ENCODE data around the gene AGPS. TPM values are rescaled to one million over a fixed set of nuclear protein-coding genes. Genes with fewer than 3 reads are reported as not detected.
A peak's percentile ranks its signal among the peaks of the same experiment; 100 is the strongest.

Gene AGPS
- total and polyA plus RNA-seq, 9 of the 15 experiments (the other 6 are each of a cell fraction or from before 2014, with no cell fraction given), result 15.5 to 211 (median 63.1) TPM

DNA sequence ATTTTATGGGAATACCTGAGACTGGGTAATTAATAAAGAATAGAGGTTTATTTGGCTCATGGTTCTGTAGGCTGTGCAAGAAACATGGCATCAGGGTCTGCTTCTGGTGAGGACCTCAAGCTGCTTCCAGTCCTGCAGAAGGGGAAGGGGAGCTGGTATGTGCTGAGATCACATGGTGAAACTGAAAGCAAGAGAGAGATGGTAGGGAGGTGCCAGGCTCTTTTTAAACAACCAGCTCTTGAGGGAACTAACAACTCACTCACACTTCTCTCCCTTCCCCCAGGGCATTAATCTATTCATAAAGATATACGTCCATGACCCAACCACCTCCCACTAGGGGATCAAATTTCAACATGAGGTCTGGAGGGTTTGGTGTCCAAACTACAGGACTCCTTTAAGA is 40.1 kb downstream of the AGPS start:
- no peaks in the 10 kb centered on the region for H4K20me1 ChIP-seq (replicated peaks; ENCODE audit: control insufficient read depth, insufficient read depth, low read length)
- H3K27me3 ChIP-seq (ENCODE audit: control insufficient read depth in 2 of 2, insufficient read depth in 2 of 2, low read length in 2 of 2), result no peaks in the 10 kb centered on the region
- ATAC-seq (no peak), FAIRE-seq (no peak), DNase-seq (ENCODE audit: extremely low read depth in 1 of 4, low spot score in 3 of 4) (no peak)
- ChIA-PET POLR2A (no interaction called here), CTCF (ENCODE audit: low intra/inter-chr PET ratio) (no interaction called here)
- H3K9me1 ChIP-seq (ENCODE audit: control insufficient read depth, insufficient read depth, low read length), result no peaks in the 10 kb centered on the region
- H3K36me3 ChIP-seq (ENCODE audit: control insufficient read depth, insufficient read depth, low read length), result peaks cover 34% of the 10 kb centered on the region; the same call in 2 of the 3 replicates
- no TSS peak for BruUV-seq (replicated peaks)
- H3K79me2 ChIP-seq (ENCODE audit: control insufficient read depth, insufficient read depth, low read length), result peaks cover 61% of the 10 kb centered on the region
- WGBS (ENCODE audit: insufficient coverage, low coverage, missing lambda C conversion rate), result 17% methylated on average over 1 of the region's 1 CpG
- H3K4me2 ChIP-seq (ENCODE audit: insufficient read depth, low read length), result no peak overlapping the region
- peaks cover 21% of the 10 kb centered on the region for H3K9me3 ChIP-seq (replicated peaks; ENCODE audit: control insufficient read depth, insufficient read depth, low read depth, low read length)
- H2AFZ ChIP-seq (ENCODE audit: low read depth, low read length), result no peak overlapping the region
- intact Hi-C loops (cut with micrococcal nuclease), result no loop called here
- in situ Hi-C loops (cut with MboI), result loop anchor here (5.0 kb wide), 1 partner anchor 85 kb away; no protein-coding TSS in a partner anchor
- peak; percentile 65; the same call in 1 of the 2 replicates for TF ChIP-seq ZNF766 (CRISPR knock-in tag; conservative IDR thresholded peaks at IDR 0.05)
- 0 out of 2 replicates have a peak, but pooled peaks have one; percentile 6 for TF ChIP-seq ZNF316 (IDR thresholded peaks at IDR 0.05)
- TF ChIP-seq ZNF239 (CRISPR knock-in tag; IDR thresholded peaks at IDR 0.05), result no peak
- no peak for TF ChIP-seq SMARCA5 (IDR thresholded peaks at IDR 0.05)
- H3K9ac ChIP-seq (ENCODE audit: insufficient read depth in 1 of 2, low read depth in 2 of 2, low read length in 2 of 2), result no peak overlapping the region
- H3K27ac ChIP-seq (ENCODE audit: extremely low read depth, low read depth, low read length), result no peak overlapping the region
- no peaks in the 10 kb centered on the region for H3K4me1 ChIP-seq (replicated peaks in 1 of 2; ENCODE audit: control insufficient read depth in 2 of 2, insufficient read depth in 2 of 2, low read length in 2 of 2)
- no peak overlapping the region for H3K4me3 ChIP-seq

DNA sequence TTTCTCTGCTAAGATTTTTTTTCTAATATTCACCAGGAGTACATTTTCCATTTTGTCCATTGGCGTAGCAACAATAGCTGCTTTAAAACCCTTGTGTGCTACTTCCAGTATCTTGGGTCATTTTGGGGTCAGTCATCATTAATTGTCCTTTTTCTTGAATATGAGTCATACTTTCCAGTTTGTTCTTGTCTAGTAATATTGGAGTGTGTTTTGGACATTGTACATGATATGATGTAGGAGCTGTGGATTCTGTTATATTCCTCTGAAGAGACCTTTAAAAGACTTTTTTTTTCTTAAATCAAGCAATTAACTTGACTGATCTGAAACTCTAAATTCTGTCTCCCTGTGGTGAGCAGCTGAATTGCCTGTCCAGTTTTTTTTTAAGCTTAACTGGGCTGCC is 40.8 kb downstream of the AGPS start:
- Histone ChIP-seq H3K9me1 (ENCODE audit: control insufficient read depth, insufficient read depth, low read length) (no peaks in the 10 kb centered on the region), H3K4me3 (no peak overlapping the region), H4K20me1 (replicated peaks; ENCODE audit: control insufficient read depth, insufficient read depth, low read length) (no peaks in the 10 kb centered on the region), H2AFZ (ENCODE audit: low read depth, low read length) (no peak overlapping the region), H3K27ac (ENCODE audit: extremely low read depth, low read depth, low read length) (no peak overlapping the region), H3K9ac (ENCODE audit: insufficient read depth in 1 of 2, low read depth in 2 of 2, low read length in 2 of 2) (no peak overlapping the region), H3K4me1 (replicated peaks in 1 of 2; ENCODE audit: control insufficient read depth in 2 of 2, insufficient read depth in 2 of 2, low read length in 2 of 2) (no peaks in the 10 kb centered on the region), H3K27me3 (ENCODE audit: control insufficient read depth in 2 of 2, insufficient read depth in 2 of 2, low read length in 2 of 2) (no peaks in the 10 kb centered on the region), H3K4me2 (ENCODE audit: insufficient read depth, low read length) (no peak overlapping the region), H3K9me3 (replicated peaks; ENCODE audit: control insufficient read depth, insufficient read depth, low read depth, low read length) (peaks cover 21% of the 10 kb centered on the region), H3K79me2 (ENCODE audit: control insufficient read depth, insufficient read depth, low read length) (peaks cover 54% of the 10 kb centered on the region), H3K36me3 (ENCODE audit: control insufficient read depth, insufficient read depth, low read length) (peaks cover 39% of the 10 kb centered on the region; the same call in 2 of the 3 replicates)
- ATAC-seq (peak; percentile 59; the same call in 2 of the 3 replicates), DNase-seq (ENCODE audit: extremely low read depth in 1 of 4, low spot score in 3 of 4) (peak in 2 of 4 experiments; percentile 22 to 27), FAIRE-seq (no peak)
- intact Hi-C loops (cut with micrococcal nuclease) (no loop called here), in situ Hi-C loops (cut with MboI) (loop anchor here (5.0 kb wide), 1 partner anchor 86 kb away; no protein-coding TSS in a partner anchor)
- BruUV-seq (replicated peaks), result no TSS peak
- ChIA-PET CTCF (ENCODE audit: low intra/inter-chr PET ratio) (no interaction called here), POLR2A (no interaction called here)
- 93% methylated on average over 1 of the region's 1 CpG for WGBS (ENCODE audit: insufficient coverage, low coverage, missing lambda C conversion rate)
- no peak for TF ChIP-seq SNRNP70 (optimal IDR thresholded peaks at IDR 0.05; ENCODE audit: low read depth, low read length)
- TF ChIP-seq USF1 (CRISPR knock-in tag; IDR thresholded peaks at IDR 0.05), result no peak
- TF ChIP-seq IFI16 (CRISPR knock-in tag; IDR thresholded peaks at IDR 0.05), result no peak
- no peak for TF ChIP-seq NR4A1 (CRISPR knock-in tag; IDR thresholded peaks at IDR 0.05)
- no peak for TF ChIP-seq NR4A1 (tag; IDR thresholded peaks at IDR 0.05)
- TF ChIP-seq ZEB2 (IDR thresholded peaks at IDR 0.05), result peak; percentile 64
- TF ChIP-seq ZFP91 (CRISPR knock-in tag; IDR thresholded peaks at IDR 0.05), result no peak
- TF ChIP-seq SAFB2 (IDR thresholded peaks at IDR 0.05; ENCODE audit: borderline replicate concordance, low read depth, low read length, severe bottlenecking), result no peak
- no peak for TF ChIP-seq MED1 (CRISPR knock-in tag; IDR thresholded peaks at IDR 0.05; ENCODE audit: borderline replicate concordance)
- TF ChIP-seq NUFIP1 (IDR thresholded peaks at IDR 0.05; ENCODE audit: partially characterized antibody), result no peak
- no peak for TF ChIP-seq BCL6 (CRISPR knock-in tag; IDR thresholded peaks at IDR 0.05)
- no peak for TF ChIP-seq RFX7 (CRISPR knock-in tag; IDR thresholded peaks at IDR 0.05)
- TF ChIP-seq HDAC8 (tag; IDR thresholded peaks at IDR 0.05), result no peak
- no peak for TF ChIP-seq PTBP1 (IDR thresholded peaks at IDR 0.05; ENCODE audit: low read depth, low read length)
